Kidney epithelial cell (primary cell): ENCODE measurements around the gene MISP. TPM values are rescaled to one million over a fixed set of nuclear protein-coding genes. Genes with fewer than 3 reads are reported as not detected.

Experiments used
- DNase-seq: peaks from one replicate; pipeline ENCODE4 v3.0.0-alpha.2; 2010; ENCODE audit warnings: low read depth
- H3K27me3 ChIP-seq: 2 replicates; pipeline ENCODE4 v1.6.0; 2011; ENCODE audit warnings: low read length; ENCODE audit not compliant: control insufficient read depth, insufficient read depth
- H3K36me3 ChIP-seq: 2 replicates; pipeline ENCODE4 v1.5.1; 2011; ENCODE audit warnings: low read length; ENCODE audit not compliant: control insufficient read depth, insufficient read depth
- H3K4me3 ChIP-seq: 2 replicates; pipeline ENCODE4 v1.5.1; 2011; ENCODE audit warnings: low read depth, mild to moderate bottlenecking, control low read depth, low read length
- total RNA-seq: library from RNA; depleted of rRNA; stranded (reverse); fragments of >200 nt; gene quantifications from 2 replicates; pipeline ENCODE4 v1.2.3, GENCODE V29; 2015
- TF ChIP-seq, protein P1 (sequence below): IDR thresholded peaks from 2 replicates; pipeline ENCODE4 v1.5.1; 2011; ENCODE audit warnings: mild to moderate bottlenecking, moderate library complexity, low read length, control low read depth, inconsistent platforms; ENCODE audit not compliant: insufficient read depth, poor library complexity, severe bottlenecking

Gene MISP
- total RNA-seq, 1 donor from 2014 or later = 45.6 TPM

DNA sequence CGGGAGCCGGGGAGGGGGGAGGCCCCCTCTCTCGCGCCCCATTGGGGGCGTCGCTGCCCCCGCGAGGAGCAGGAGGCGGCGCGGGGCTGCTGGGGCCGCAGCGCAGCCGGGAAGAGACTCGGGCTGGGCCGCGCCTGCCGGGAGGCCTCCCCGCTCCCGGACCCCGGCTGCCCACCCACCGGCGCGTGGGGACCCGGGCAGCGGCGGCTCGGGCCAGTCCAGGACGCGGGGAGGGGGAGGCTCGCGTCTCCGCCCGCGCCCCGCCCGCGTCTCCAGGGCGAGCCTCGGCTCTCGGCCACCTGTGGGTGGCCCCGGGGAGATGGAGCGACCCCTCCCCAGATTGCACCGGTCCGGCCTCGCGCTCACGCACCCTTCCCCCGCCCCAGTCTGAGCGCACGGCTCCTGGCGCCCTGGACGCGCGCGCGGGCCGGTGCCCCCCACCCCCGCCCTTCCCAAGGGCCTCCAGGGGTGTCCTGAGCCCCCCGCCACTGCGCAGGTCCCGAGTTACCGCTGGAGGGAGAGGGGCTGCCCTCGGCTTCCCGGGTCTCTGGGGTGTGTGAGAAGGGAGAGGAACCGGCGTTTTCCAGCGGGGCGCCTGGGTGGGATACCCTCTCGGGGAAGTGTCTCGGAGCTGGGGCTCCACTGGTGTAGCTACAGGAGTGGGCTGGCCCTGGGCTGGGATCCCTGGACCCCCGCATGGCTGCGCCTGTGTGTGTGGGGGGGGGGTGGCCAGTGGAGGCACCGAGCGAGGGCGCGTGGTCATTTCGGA lies 41.5 kb upstream of the MISP start:
- DNase-seq = no peak
- Histone ChIP-seq H3K27me3 (peaks cover 6% of the 10 kb centered on the region), H3K4me3 (peak overlapping the region; percentile 60), H3K36me3 (no peaks in the 10 kb centered on the region)
- TF ChIP-seq, protein P1, sequence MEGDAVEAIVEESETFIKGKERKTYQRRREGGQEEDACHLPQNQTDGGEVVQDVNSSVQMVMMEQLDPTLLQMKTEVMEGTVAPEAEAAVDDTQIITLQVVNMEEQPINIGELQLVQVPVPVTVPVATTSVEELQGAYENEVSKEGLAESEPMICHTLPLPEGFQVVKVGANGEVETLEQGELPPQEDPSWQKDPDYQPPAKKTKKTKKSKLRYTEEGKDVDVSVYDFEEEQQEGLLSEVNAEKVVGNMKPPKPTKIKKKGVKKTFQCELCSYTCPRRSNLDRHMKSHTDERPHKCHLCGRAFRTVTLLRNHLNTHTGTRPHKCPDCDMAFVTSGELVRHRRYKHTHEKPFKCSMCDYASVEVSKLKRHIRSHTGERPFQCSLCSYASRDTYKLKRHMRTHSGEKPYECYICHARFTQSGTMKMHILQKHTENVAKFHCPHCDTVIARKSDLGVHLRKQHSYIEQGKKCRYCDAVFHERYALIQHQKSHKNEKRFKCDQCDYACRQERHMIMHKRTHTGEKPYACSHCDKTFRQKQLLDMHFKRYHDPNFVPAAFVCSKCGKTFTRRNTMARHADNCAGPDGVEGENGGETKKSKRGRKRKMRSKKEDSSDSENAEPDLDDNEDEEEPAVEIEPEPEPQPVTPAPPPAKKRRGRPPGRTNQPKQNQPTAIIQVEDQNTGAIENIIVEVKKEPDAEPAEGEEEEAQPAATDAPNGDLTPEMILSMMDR = no peak

DNA sequence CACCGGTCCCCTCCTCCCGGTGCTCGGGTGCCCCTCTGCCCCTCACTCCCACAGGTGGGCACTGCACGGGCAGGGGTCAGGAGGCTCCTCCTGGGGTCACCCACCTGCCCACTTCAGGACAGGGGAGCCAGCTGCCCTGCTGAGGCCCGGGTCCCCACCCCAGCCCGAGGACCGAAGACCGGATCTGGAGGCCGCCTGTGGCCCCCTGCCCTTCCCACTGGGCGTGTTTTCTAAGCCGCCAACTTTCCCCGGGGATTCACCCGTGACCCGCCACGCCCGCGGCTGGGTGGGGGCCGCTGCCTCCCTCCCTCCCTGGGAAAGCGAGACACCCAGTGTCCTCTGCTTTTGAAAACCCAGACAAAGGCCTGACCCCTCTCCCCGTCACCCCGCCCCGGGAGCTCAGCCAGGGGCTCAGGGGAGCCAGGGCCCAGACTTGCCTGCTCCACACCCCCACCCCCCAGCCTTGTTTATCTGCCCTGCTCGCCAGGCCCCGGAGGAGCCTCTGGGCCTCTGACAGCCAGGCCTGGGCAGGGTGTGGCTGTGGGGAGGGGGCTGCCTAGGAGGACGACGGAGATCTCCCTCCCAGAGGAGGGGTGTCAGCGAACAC lies 40.8 kb upstream of the MISP start:
- Histone ChIP-seq H3K36me3 (no peaks in the 10 kb centered on the region), H3K4me3 (peak overlapping the region; percentile 60), H3K27me3 (peaks cover 6% of the 10 kb centered on the region)
- TF ChIP-seq, protein P1 = no peak
- DNase-seq = no peak

DNA sequence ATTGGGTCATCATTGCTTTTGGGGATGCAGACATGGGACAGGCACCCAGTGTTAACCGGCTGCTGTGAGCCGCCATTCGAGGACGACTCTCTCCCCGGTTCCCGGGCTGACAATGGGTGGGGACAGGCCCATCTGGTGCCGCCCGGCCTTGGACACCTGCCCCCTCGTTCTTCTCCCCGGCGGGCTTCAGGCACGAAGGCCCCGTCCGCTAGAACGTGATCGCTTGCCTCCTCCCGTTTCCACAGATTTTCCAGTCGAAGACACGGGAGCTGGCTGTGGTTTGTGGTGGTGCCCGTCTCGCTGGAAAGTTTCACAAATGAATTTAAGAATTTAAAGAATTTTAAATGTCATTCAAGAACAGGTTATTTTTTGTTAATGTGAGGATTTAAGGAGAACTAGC lies 40.1 kb upstream of the MISP start:
- H3K4me3 ChIP-seq = no peak overlapping the region
- peaks cover 6% of the 10 kb centered on the region for H3K27me3 ChIP-seq
- no peaks in the 10 kb centered on the region for H3K36me3 ChIP-seq
- no peak for DNase-seq
- TF ChIP-seq, protein P1 = no peak

DNA sequence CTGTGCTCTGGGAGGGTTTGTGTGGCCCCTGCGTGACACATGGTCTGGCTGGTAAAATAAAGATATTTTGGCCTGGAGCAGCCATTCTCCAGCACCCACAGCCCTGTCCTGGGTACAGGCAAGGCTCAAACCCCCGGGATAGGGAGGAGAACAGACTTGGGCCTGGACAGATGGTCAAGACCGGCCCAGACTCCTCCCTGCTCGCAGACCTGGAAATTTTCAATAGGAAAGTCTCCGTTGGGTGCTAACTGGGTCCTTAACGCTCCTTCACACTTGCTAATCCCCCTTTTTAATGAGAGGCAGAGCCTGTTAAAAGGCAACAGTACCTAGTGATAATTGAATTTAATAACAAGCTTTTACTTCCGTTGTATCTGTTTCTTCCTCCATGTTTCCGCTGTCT lies 39.7 kb upstream of the MISP start:
- TF ChIP-seq, protein P1 = no peak
- H3K27me3 ChIP-seq = peaks cover 6% of the 10 kb centered on the region
- no peak overlapping the region for H3K4me3 ChIP-seq
- DNase-seq = no peak
- H3K36me3 ChIP-seq = no peaks in the 10 kb centered on the region

DNA sequence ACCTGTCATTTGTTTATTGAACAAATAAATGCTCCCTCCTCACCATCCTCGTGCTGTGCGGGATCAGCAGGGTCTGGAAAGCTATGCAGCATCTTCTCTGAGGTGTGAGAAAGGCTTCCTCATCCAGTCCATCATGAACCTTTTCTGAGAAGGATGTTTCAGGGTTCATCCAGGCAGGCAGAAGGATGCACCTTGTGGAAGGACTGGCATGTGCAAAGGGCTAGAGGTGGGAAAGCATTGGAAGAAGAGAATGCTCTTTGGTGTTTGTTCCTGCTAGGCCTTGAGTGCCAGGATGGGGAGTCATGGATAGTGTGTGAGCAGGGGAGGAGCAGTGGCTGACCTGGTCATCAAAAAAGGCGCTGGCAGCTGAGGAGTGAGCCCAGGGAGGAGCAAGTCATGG lies 35.6 kb upstream of the MISP start:
- peaks cover 6% of the 10 kb centered on the region for H3K27me3 ChIP-seq
- H3K4me3 ChIP-seq = no peak overlapping the region
- DNase-seq = no peak
- TF ChIP-seq, protein P1 = no peak
- H3K36me3 ChIP-seq = no peaks in the 10 kb centered on the region
